Gastrocnemius medialis (tissue), 4 donors: ENCODE data around the gene DSCAML1. TPM values are rescaled to one million over a fixed set of nuclear protein-coding genes. Genes with fewer than 3 reads are reported as not detected.

Experiments used
- ATAC-seq, 2 donors: fragments of 150-250 bp; one replicate each; pipeline ENCODE4 v1.9.1; 2016
- DNase-seq, 2 donors: peaks; one replicate each; pipeline ENCODE4 v3.0.0-alpha.2; 2019
- H3K27ac ChIP-seq, 4 donors: fragments of 200-600 bp; sonication (generic); 1 replicate in 1 of 4; 2 replicates in 3 of 4; pipeline ENCODE4 v1.5.1; 2016 to 2018; ENCODE audit warnings: mild to moderate bottlenecking in 2 of 4, moderate library complexity in 1 of 4
- H3K27me3 ChIP-seq, 3 donors: fragments of 200-600 bp; sonication (generic) in 2 of 3; 1 replicate in 1 of 3; 2 replicates in 2 of 3; pipeline versions ENCODE4 v1.5.1 to v1.6.0; 2016 to 2019; ENCODE audit warnings: mild to moderate bottlenecking in 1 of 3, moderate library complexity in 1 of 3
- H3K36me3 ChIP-seq, 2 donors: fragments of 200-600 bp; sonication (generic) in 1 of 2; one replicate each; pipeline ENCODE4 v1.5.1; 2017 to 2018
- H3K4me1 ChIP-seq, 2 donors: fragments of 200-600 bp; sonication (generic) in 1 of 2; one replicate each; pipeline ENCODE4 v1.5.1; 2016 to 2017; ENCODE audit warnings: mild to moderate bottlenecking in 2 of 2
- H3K4me3 ChIP-seq, 4 donors: fragments of 200-600 bp; sonication (generic) in 3 of 4; 1 replicate in 1 of 4; 2 replicates in 3 of 4; pipeline ENCODE4 v1.5.1; 2016 to 2019; ENCODE audit warnings: mild to moderate bottlenecking in 2 of 4
- H3K9me3 ChIP-seq, 3 donors: fragments of 200-600 bp; sonication (generic) in 2 of 3; 1 replicate in 1 of 3; 2 replicates in 2 of 3; pipeline ENCODE4 v1.5.1; 2016 to 2019
- POLR2A ChIP-seq, 2 donors: fragments of 450-650 bp; IDR thresholded peaks; one replicate each; pipeline ENCODE4 v1.6.1; 2017; ENCODE audit warnings: antibody characterized with exemption in 2 of 2, mild to moderate bottlenecking in 2 of 2, moderate library complexity in 2 of 2
- in situ Hi-C, 4 donors: fragments of 200-750 bp; cut with MboI; loops; one replicate each; pipeline versions ENCODE4 v1.15.0 to v1.8.0; 2017; ENCODE audit warnings: low sequenced_read_pairs in 4 of 4
- intact Hi-C: fragments of 100-400 bp; cut with DNase I; formaldehyde crosslinking; loops from one replicate; pipeline ENCODE4 v1.15.1; 2023; ENCODE audit warnings: low total_unique reads
- total RNA-seq, 4 donors: library from RNA; depleted of rRNA; stranded (reverse); fragments of >200 nt; gene quantifications; one replicate each; pipeline versions ENCODE4 v1.1.0 to v1.2.3, GENCODE V29; 2016
- TF ChIP-seq, protein P1 (sequence below), 5 experiments: fragments of 450-650 bp in 3 of 5; fragments of 200-600 bp in 2 of 5; sonication (generic) in 2 of 5; IDR thresholded peaks in 4 of 5; conservative IDR thresholded peaks in 1 of 5; 1 replicate in 4 of 5; 2 replicates in 1 of 5; pipeline ENCODE4 v1.5.1; 2016 to 2019; ENCODE audit warnings: antibody characterized with exemption in 5 of 5, mild to moderate bottlenecking in 3 of 5, moderate library complexity in 3 of 5

DSCAML1 gene
- total RNA-seq, 4 donors from 2014 or later: 0.05 to 0.15 (median 0.07) TPM

DNA sequence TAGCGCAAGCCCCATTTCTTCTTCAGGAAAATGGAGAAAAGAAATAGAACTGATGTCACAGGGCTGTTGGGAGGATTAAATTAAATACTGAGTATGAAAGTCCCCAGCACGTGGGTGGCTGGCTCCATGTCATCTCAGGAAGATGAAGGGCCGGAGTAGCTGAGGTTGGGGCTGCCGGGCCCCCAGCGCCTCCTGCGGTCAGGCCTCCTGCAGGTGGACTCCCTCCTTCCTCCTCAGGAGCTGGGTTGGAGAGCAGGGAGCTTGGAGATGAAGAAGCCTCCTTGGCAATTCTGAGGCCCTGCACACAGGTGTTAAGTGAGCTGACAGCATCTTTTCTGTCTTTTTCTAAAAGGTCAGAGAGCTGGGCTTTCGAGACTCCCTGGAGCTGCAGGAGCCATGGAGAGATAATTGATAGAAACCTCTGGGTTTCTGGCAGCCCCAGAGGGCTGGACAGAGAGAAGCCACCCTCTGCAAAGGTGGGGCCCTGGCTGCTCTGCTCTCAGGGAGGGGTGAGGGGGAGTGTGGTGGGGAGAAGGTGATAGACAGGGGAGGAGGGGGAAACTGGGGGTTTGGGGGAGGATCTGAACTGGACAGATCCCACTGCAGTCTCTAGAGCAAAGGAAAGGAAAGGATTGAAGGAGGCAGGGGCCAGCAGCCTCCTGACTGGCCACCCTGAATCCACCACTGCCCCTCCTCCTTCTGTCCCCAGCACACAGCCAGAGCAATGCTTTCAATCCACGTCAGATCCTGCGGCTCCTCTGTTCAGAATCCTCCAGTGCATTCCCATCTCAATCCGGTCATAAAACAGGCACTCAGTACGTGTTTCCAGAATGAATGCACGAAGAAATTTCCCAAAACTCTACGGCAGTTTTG, 258.5 kb downstream of the DSCAML1 start:
- in situ Hi-C loops (no loop called here), intact Hi-C loops (no loop called here)
- TF ChIP-seq POLR2A (IDR thresholded peaks at IDR 0.05): no peak
- TF ChIP-seq, protein P1, sequence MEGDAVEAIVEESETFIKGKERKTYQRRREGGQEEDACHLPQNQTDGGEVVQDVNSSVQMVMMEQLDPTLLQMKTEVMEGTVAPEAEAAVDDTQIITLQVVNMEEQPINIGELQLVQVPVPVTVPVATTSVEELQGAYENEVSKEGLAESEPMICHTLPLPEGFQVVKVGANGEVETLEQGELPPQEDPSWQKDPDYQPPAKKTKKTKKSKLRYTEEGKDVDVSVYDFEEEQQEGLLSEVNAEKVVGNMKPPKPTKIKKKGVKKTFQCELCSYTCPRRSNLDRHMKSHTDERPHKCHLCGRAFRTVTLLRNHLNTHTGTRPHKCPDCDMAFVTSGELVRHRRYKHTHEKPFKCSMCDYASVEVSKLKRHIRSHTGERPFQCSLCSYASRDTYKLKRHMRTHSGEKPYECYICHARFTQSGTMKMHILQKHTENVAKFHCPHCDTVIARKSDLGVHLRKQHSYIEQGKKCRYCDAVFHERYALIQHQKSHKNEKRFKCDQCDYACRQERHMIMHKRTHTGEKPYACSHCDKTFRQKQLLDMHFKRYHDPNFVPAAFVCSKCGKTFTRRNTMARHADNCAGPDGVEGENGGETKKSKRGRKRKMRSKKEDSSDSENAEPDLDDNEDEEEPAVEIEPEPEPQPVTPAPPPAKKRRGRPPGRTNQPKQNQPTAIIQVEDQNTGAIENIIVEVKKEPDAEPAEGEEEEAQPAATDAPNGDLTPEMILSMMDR (IDR thresholded peaks at IDR 0.05 in 4 of 5, conservative IDR thresholded peaks at IDR 0.05 in 1 of 5): no peak
- Histone ChIP-seq H3K9me3 (no peaks in the 10 kb centered on the region), H3K27me3 (peaks cover 0 to 13% (median 0%) of the 10 kb centered on the region in 3 donors), H3K4me3 (no peak overlapping the region), H3K4me1 (no peaks in the 10 kb centered on the region), H3K36me3 (no peaks in the 10 kb centered on the region), H3K27ac (no peak overlapping the region)
- ATAC-seq (peak in 1 of 2 donors; percentile 62), DNase-seq (peak in 1 of 2 donors; percentile 27)

DNA sequence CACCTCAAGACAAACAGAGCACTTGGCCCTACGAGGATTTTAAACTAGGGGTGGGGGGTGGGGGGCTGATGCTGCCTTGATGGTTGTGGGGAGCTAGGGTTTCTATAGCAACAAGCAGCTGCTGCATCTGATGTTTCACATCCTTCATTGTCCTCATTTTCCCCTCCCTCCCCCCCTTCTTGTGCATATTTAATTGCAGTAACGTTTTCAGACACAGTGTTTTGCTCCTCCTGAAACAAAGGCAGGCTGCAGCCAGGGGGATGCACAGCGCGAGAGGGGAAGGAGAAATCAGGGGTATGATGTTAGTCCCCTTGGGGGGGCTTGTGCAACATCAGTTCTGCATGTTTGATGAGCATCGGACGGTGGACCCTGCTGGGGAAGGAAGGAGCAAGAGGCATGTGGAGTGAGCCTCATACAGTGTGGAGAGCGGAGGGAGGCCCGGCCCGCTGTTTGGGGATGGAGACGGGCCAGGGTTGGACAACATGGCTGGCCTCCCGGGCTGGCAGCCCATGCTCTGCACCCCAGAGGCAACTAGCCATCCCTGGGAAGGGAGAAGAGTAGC, 261.1 kb downstream of the DSCAML1 start:
- in situ Hi-C loops (no loop called here), intact Hi-C loops (no loop called here)
- Histone ChIP-seq H3K27me3 (peaks cover 0 to 13% (median 3%) of the 10 kb centered on the region in 3 donors), H3K4me3 (no peak overlapping the region), H3K36me3 (no peaks in the 10 kb centered on the region), H3K4me1 (no peaks in the 10 kb centered on the region), H3K9me3 (no peaks in the 10 kb centered on the region), H3K27ac (no peak overlapping the region)
- no peak for TF ChIP-seq POLR2A (IDR thresholded peaks at IDR 0.05)
- TF ChIP-seq, protein P1 (IDR thresholded peaks at IDR 0.05 in 4 of 5, conservative IDR thresholded peaks at IDR 0.05 in 1 of 5): no peak
- ATAC-seq: no peak
- no peak for DNase-seq

GRCh38 chr11:117535201-117535849, 261.7 kb downstream of the DSCAML1 start:
- intact Hi-C loops (no loop called here), in situ Hi-C loops (no loop called here)
- H3K4me3 ChIP-seq: no peak overlapping the region
- H3K27me3 ChIP-seq: peaks cover 0 to 13% (median 3%) of the 10 kb centered on the region in 3 donors
- H3K27ac ChIP-seq: no peak overlapping the region
- TF ChIP-seq, protein P1 (IDR thresholded peaks at IDR 0.05 in 4 of 5, conservative IDR thresholded peaks at IDR 0.05 in 1 of 5): no peak
- no peak for TF ChIP-seq POLR2A (IDR thresholded peaks at IDR 0.05)
- H3K36me3 ChIP-seq: no peaks in the 10 kb centered on the region
- peak in 1 of 2 donors; percentile 49 for ATAC-seq
- H3K9me3 ChIP-seq: no peaks in the 10 kb centered on the region
- H3K4me1 ChIP-seq: no peaks in the 10 kb centered on the region
- DNase-seq: peak in 1 of 2 donors; percentile 49

- no peak for TF ChIP-seq POLR2A (IDR thresholded peaks at IDR 0.05)
- TF ChIP-seq, protein P1 (IDR thresholded peaks at IDR 0.05 in 4 of 5, conservative IDR thresholded peaks at IDR 0.05 in 1 of 5): no peak
- Histone ChIP-seq H3K27me3 (peaks cover 0 to 19% (median 8%) of the 10 kb centered on the region in 3 donors), H3K9me3 (no peaks in the 10 kb centered on the region), H3K36me3 (no peaks in the 10 kb centered on the region), H3K27ac (no peak overlapping the region), H3K4me1 (no peaks in the 10 kb centered on the region), H3K4me3 (no peak overlapping the region)
- intact Hi-C loops (no loop called here), in situ Hi-C loops (no loop called here)
- ATAC-seq (no peak), DNase-seq (no peak)
These were observed 264.4 kb downstream of the DSCAML1 start for GRCh38 chr11:117532568-117532967.
